ENCODE measurements around the gene SCIN. TPM values are rescaled to one million over a fixed set of nuclear protein-coding genes. Genes with fewer than 3 reads are reported as not detected.

The SCIN gene
- total and polyA plus RNA-seq, 8 donors: 2.5 to 49.2 (median 7.3) TPM

GRCh38 chr7:12623885-12624498 lies 53.5 kb downstream of the SCIN start:
- intact Hi-C loops (cut with DNase I; ENCODE audit: low total_unique reads): no loop called here
- no peak overlapping the region for H3K27ac ChIP-seq
- 11 to 22% (median 14%) methylated on average over 1 of the region's 1 CpG for WGBS, 5 donors
- H3K36me3 ChIP-seq: no peaks in the 10 kb centered on the region
- no peaks in the 10 kb centered on the region for H3K9me3 ChIP-seq
- TF ChIP-seq POLR2A (IDR thresholded peaks at IDR 0.05) (no peak), CTCF (IDR thresholded peaks at IDR 0.05) (peak in 5 of 7 experiments; percentile 54 to 80 (median 72))
- no peaks in the 10 kb centered on the region for H3K27me3 ChIP-seq
- peaks cover 0 to 6% (median 0%) of the 10 kb centered on the region in 4 donors for H3K4me1 ChIP-seq
- no peak overlapping the region for H3K4me3 ChIP-seq
- DNase-seq: peak in 1 of 2 donors; percentile 45

DNA sequence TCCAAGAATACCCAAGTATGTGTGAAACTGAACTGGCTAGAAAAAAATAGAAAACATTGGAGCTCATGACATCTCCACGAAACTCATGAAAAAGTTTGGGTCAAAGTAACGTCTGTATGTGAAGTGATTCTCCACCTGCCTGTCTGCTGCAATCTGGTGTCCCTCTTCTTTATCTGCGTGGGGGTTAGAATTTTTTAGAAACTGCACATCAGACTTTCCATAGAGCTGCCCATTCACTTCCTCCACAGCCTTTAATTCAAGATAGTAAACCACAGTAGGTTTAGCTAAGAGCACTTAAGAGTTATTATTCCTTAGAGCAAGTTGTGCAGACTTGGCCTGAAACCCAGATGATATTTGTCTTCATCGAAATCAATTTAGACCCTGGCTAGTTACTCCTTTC lies 55.3 kb downstream of the SCIN start:
- H3K9me3 ChIP-seq: no peaks in the 10 kb centered on the region
- no peak for DNase-seq
- intact Hi-C loops (cut with DNase I; ENCODE audit: low total_unique reads): no loop called here
- no peak overlapping the region for H3K27ac ChIP-seq
- H3K27me3 ChIP-seq: no peaks in the 10 kb centered on the region
- peaks cover 0 to 6% (median 0%) of the 10 kb centered on the region in 4 donors for H3K4me1 ChIP-seq
- 46 to 67% (median 60%) methylated on average over 4 of the region's 4 CpGs for WGBS, 5 donors
- H3K36me3 ChIP-seq: no peaks in the 10 kb centered on the region
- no peak overlapping the region for H3K4me3 ChIP-seq
- TF ChIP-seq POLR2AphosphoS5 (IDR thresholded peaks at IDR 0.05) (no peak), POLR2A (IDR thresholded peaks at IDR 0.05) (no peak), EP300 (IDR thresholded peaks at IDR 0.05) (no peak), CTCF (IDR thresholded peaks at IDR 0.05) (no peak)

- no peak overlapping the region for H3K27ac ChIP-seq
- no peak for DNase-seq
- WGBS, 5 donors: 86 to 92% (median 88%) methylated on average over 5 of the region's 5 CpGs
- TF ChIP-seq EP300 (IDR thresholded peaks at IDR 0.05) (no peak), POLR2AphosphoS5 (IDR thresholded peaks at IDR 0.05) (no peak), POLR2A (IDR thresholded peaks at IDR 0.05) (no peak)
- H3K36me3 ChIP-seq: no peaks in the 10 kb centered on the region
- no peaks in the 10 kb centered on the region for H3K4me1 ChIP-seq
- H3K4me3 ChIP-seq: no peak overlapping the region
- H3K9me3 ChIP-seq: no peaks in the 10 kb centered on the region
- H3K27me3 ChIP-seq: no peaks in the 10 kb centered on the region
- intact Hi-C loops (cut with DNase I; ENCODE audit: low total_unique reads): no loop called here
These were observed 59.4 kb downstream of the SCIN start for GRCh38 chr7:12629816-12630512.

- TF ChIP-seq CTCF (IDR thresholded peaks at IDR 0.05): no peak
- no peak for TF ChIP-seq POLR2A (IDR thresholded peaks at IDR 0.05)
- TF ChIP-seq POLR2AphosphoS5 (IDR thresholded peaks at IDR 0.05): no peak
- no peak for TF ChIP-seq EP300 (IDR thresholded peaks at IDR 0.05)
- intact Hi-C loops (cut with DNase I; ENCODE audit: low total_unique reads): no loop called here
These were observed 59.9 kb downstream of the SCIN start for GRCh38 chr7:12630513-12630819.

DNA sequence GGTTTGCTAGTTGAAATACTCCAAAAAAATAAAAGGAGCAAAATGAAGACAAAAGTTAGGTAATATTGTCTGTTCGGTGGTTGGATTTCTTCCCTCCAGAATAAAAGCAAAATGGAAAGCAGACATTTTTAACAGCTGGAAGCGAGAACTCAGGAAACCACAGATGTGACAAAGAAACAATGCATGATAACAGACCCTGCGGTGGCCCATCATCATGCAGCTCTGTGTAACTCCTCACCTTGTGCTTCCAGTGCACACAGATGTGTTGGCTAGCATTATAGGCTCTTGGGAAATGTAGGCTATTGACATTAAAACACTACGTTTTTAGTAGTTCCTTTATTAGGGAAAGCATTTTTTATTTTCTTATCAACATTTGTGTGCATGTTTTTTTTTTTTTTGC lies 63.1 kb downstream of the SCIN start:
- Histone ChIP-seq H3K36me3 (no peaks in the 10 kb centered on the region), H3K4me3 (no peak overlapping the region), H3K27ac (no peak overlapping the region), H3K4me1 (peaks cover 7 to 10% (median 8%) of the 10 kb centered on the region in 4 donors), H3K9me3 (no peaks in the 10 kb centered on the region), H3K27me3 (no peaks in the 10 kb centered on the region)
- no peak for DNase-seq
- TF ChIP-seq CTCF (IDR thresholded peaks at IDR 0.05) (no peak), POLR2AphosphoS5 (IDR thresholded peaks at IDR 0.05) (no peak), POLR2A (IDR thresholded peaks at IDR 0.05) (no peak), EP300 (IDR thresholded peaks at IDR 0.05) (no peak)
- WGBS, 5 donors: 52 to 70% (median 64%) methylated on average over 4 of the region's 4 CpGs
- intact Hi-C loops (cut with DNase I; ENCODE audit: low total_unique reads): no loop called here

More at GRCh38 chr7:12630513-12630819, 59.9 kb downstream of the SCIN start:
- no peak overlapping the region for H3K27ac ChIP-seq
- no peaks in the 10 kb centered on the region for H3K9me3 ChIP-seq
- 23 to 64% (median 42%) methylated on average over 6 of the region's 6 CpGs for WGBS, 5 donors
- H3K27me3 ChIP-seq: no peaks in the 10 kb centered on the region
- peak in 1 of 2 donors; percentile 44 for DNase-seq
- no peaks in the 10 kb centered on the region for H3K36me3 ChIP-seq
- H3K4me1 ChIP-seq: no peaks in the 10 kb centered on the region
- no peak overlapping the region for H3K4me3 ChIP-seq
